Activated T-cell treated with anti-CD3 and anti-CD28 coated beads for 1 hour (primary cell): ENCODE data around the gene CFAP61.

ENCODE experiments used
- DNase-seq: peaks from one replicate; pipeline ENCODE4 v3.0.0-alpha.2; 2020; ENCODE audit warnings: low read depth

The CFAP61 gene

GRCh38 chr20:20366876-20367574, 314.7 kb downstream of the CFAP61 start:
- DNase-seq = no peak

GRCh38 chr20:20367575-20368417, 315.5 kb downstream of the CFAP61 start, which contains the start of gene INSM1:
Gene INSM1 (plus strand): TSS chr20:20368104. CDS start chr20:20368268, 164 bp downstream.
- DNase-seq = no peak

- DNase-seq = no peak
These were observed 316.3 kb downstream of the CFAP61 start for GRCh38 chr20:20368418-20369249.

- no peak for DNase-seq
These were observed 317.1 kb downstream of the CFAP61 start for GRCh38 chr20:20369250-20370093.

GRCh38 chr20:20370094-20370575, 317.8 kb downstream of the CFAP61 start:
- no peak for DNase-seq

GRCh38 chr20:20371083-20371482, 318.8 kb downstream of the CFAP61 start:
- no peak for DNase-seq

- no peak for DNase-seq
These were observed 319.3 kb downstream of the CFAP61 start for GRCh38 chr20:20371681-20372080.

GRCh38 chr20:20373091-20373571, 320.8 kb downstream of the CFAP61 start:
- no peak for DNase-seq

- no peak for DNase-seq
These were observed 323.5 kb downstream of the CFAP61 start for GRCh38 chr20:20375862-20376261.

GRCh38 chr20:20386192-20386591, 333.9 kb downstream of the CFAP61 start:
- DNase-seq = no peak

- DNase-seq = no peak
These were observed 338.1 kb downstream of the CFAP61 start for GRCh38 chr20:20390393-20390792.

- DNase-seq = no peak
These were observed 338.8 kb downstream of the CFAP61 start for GRCh38 chr20:20391115-20391514.

- no peak for DNase-seq
These were observed 339.4 kb downstream of the CFAP61 start for GRCh38 chr20:20391766-20392165.

- DNase-seq = no peak
These were observed 341.1 kb downstream of the CFAP61 start for GRCh38 chr20:20393207-20394120.

GRCh38 chr20:20395087-20395486, 342.8 kb downstream of the CFAP61 start:
- no peak for DNase-seq

GRCh38 chr20:20395903-20396568, 343.7 kb downstream of the CFAP61 start:
- no peak for DNase-seq

GRCh38 chr20:20396794-20397193, 344.5 kb downstream of the CFAP61 start:
- no peak for DNase-seq

- no peak for DNase-seq
These were observed 345.8 kb downstream of the CFAP61 start for GRCh38 chr20:20398123-20398522.
